ENCODE results near the gene THAP5. TPM values are rescaled to one million over a fixed set of nuclear protein-coding genes. Genes with fewer than 3 reads are reported as not detected.

THAP5 gene
- total RNA-seq, 1 donor from 2014 or later = 21.4 TPM

GRCh38 chr7:108533712-108534111 is 35.8 kb downstream of the THAP5 start:
- TF ChIP-seq, protein P1, sequence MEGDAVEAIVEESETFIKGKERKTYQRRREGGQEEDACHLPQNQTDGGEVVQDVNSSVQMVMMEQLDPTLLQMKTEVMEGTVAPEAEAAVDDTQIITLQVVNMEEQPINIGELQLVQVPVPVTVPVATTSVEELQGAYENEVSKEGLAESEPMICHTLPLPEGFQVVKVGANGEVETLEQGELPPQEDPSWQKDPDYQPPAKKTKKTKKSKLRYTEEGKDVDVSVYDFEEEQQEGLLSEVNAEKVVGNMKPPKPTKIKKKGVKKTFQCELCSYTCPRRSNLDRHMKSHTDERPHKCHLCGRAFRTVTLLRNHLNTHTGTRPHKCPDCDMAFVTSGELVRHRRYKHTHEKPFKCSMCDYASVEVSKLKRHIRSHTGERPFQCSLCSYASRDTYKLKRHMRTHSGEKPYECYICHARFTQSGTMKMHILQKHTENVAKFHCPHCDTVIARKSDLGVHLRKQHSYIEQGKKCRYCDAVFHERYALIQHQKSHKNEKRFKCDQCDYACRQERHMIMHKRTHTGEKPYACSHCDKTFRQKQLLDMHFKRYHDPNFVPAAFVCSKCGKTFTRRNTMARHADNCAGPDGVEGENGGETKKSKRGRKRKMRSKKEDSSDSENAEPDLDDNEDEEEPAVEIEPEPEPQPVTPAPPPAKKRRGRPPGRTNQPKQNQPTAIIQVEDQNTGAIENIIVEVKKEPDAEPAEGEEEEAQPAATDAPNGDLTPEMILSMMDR (IDR thresholded peaks at IDR 0.05; ENCODE audit: unreplicated experiment) = no peak
- DNase-seq (ENCODE audit: low spot score, unreplicated experiment) = no peak
- Mint-ChIP-seq H3K9me3 (ENCODE audit: low read depth) (no peaks in the 10 kb centered on the region), H3K27ac (no peak overlapping the region), H3K4me3 (ENCODE audit: low read depth) (no peak overlapping the region), H3K36me3 (ENCODE audit: insufficient read depth) (no peaks in the 10 kb centered on the region), H3K27me3 (no peaks in the 10 kb centered on the region), H3K4me1 (ENCODE audit: low read depth) (peaks cover 4% of the 10 kb centered on the region)

DNA sequence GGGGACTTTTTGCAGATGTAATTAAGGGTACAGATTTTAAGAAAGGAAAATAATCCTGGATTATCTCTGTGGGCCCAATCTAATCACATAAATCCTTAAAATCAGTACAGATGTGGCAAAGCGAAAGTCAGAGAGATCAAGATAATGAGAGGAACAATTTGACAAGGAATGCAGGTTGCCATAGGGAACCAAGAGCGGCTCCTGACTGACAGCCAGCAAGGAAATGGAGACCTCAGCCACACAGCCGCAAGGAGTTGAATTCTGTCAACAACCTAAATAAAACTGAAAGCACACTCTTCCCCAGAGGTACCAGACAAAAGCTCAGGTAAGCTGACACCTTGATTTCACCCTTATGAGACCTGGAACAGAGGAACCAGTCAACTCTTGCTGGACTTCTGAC is 40.2 kb downstream of the THAP5 start:
- DNase-seq (ENCODE audit: low spot score, unreplicated experiment) = no peak
- no peaks in the 10 kb centered on the region for H3K27me3 Mint-ChIP-seq
- no peaks in the 10 kb centered on the region for H3K9me3 Mint-ChIP-seq (ENCODE audit: low read depth)
- peak overlapping the region; percentile 11 for H3K27ac Mint-ChIP-seq
- peaks cover 12% of the 10 kb centered on the region for H3K4me1 Mint-ChIP-seq (ENCODE audit: low read depth)
- TF ChIP-seq, protein P1 (IDR thresholded peaks at IDR 0.05; ENCODE audit: unreplicated experiment) = no peak
- no peaks in the 10 kb centered on the region for H3K36me3 Mint-ChIP-seq (ENCODE audit: insufficient read depth)
- H3K4me3 Mint-ChIP-seq (ENCODE audit: low read depth) = no peak overlapping the region

- Mint-ChIP-seq H3K27me3 (no peaks in the 10 kb centered on the region), H3K36me3 (ENCODE audit: insufficient read depth) (no peaks in the 10 kb centered on the region), H3K4me3 (ENCODE audit: low read depth) (no peak overlapping the region), H3K27ac (no peak overlapping the region), H3K9me3 (ENCODE audit: low read depth) (no peaks in the 10 kb centered on the region), H3K4me1 (ENCODE audit: low read depth) (peaks cover 21% of the 10 kb centered on the region)
- no peak for DNase-seq (ENCODE audit: low spot score, unreplicated experiment)
- TF ChIP-seq, protein P1 (IDR thresholded peaks at IDR 0.05; ENCODE audit: unreplicated experiment) = no peak
These were observed 41.3 kb downstream of the THAP5 start for GRCh38 chr7:108528183-108528712.

- no peaks in the 10 kb centered on the region for H3K36me3 Mint-ChIP-seq (ENCODE audit: insufficient read depth)
- H3K4me1 Mint-ChIP-seq (ENCODE audit: low read depth) = peaks cover 30% of the 10 kb centered on the region
- H3K27me3 Mint-ChIP-seq = no peaks in the 10 kb centered on the region
- H3K27ac Mint-ChIP-seq = peak overlapping the region; percentile 98
- peak overlapping the region; percentile 94 for H3K4me3 Mint-ChIP-seq (ENCODE audit: low read depth)
- DNase-seq (ENCODE audit: low spot score, unreplicated experiment) = no peak
- H3K9me3 Mint-ChIP-seq (ENCODE audit: low read depth) = no peaks in the 10 kb centered on the region
- TF ChIP-seq, protein P1 (IDR thresholded peaks at IDR 0.05; ENCODE audit: unreplicated experiment) = no peak
These were observed 42.8 kb downstream of the THAP5 start for GRCh38 chr7:108526768-108527017.

GRCh38 chr7:108525985-108526767 is 43.3 kb downstream of the THAP5 start, which contains the start of gene PNPLA8:
Gene PNPLA8 (minus strand): TSS chr7:108526135. CDS start chr7:108515491, 10,644 bp downstream.
- Mint-ChIP-seq H3K4me3 (ENCODE audit: low read depth) (peak within 1 kb of the TSS; percentile 94), H3K27ac (peak within 1 kb of the TSS; percentile 98), H3K27me3 (no peaks in the 10 kb centered on the region), H3K9me3 (ENCODE audit: low read depth) (no peaks in the 10 kb centered on the region), H3K4me1 (ENCODE audit: low read depth) (peaks cover 33% of the 10 kb centered on the region), H3K36me3 (ENCODE audit: insufficient read depth) (no peaks in the 10 kb centered on the region)
- TF ChIP-seq, protein P1 (IDR thresholded peaks at IDR 0.05; ENCODE audit: unreplicated experiment) = peak; percentile 20
- peak; percentile 99 for DNase-seq (ENCODE audit: low spot score, unreplicated experiment)
